Effector CD4-positive, alpha-beta T cell (primary cell): ENCODE results near the gene ADAM22.

Experiments
- DNase-seq: peaks from one replicate; pipeline ENCODE4 v3.0.0-alpha.2; 2020

ADAM22 gene

GRCh38 chr7:88041583-88041982 is 107.5 kb downstream of the ADAM22 start:
- no peak for DNase-seq

- DNase-seq = no peak
Observed at GRCh38 chr7:88042157-88042556, 108.1 kb downstream of the ADAM22 start.

GRCh38 chr7:88042803-88043202 is 108.8 kb downstream of the ADAM22 start:
- DNase-seq = no peak

GRCh38 chr7:88044069-88044468 is 110.0 kb downstream of the ADAM22 start:
- DNase-seq = no peak

GRCh38 chr7:88046839-88047573 is 113.0 kb downstream of the ADAM22 start:
- no peak for DNase-seq

- DNase-seq = no peak
Observed at GRCh38 chr7:88057655-88058054, 123.6 kb downstream of the ADAM22 start.

- no peak for DNase-seq
Observed at GRCh38 chr7:88062238-88062637, 128.2 kb downstream of the ADAM22 start.

GRCh38 chr7:88069093-88069492 is 135.0 kb downstream of the ADAM22 start:
- no peak for DNase-seq

GRCh38 chr7:88071994-88072714 is 138.1 kb downstream of the ADAM22 start:
- no peak for DNase-seq

- no peak for DNase-seq
Observed at GRCh38 chr7:88072715-88073055, 138.6 kb downstream of the ADAM22 start.

- no peak for DNase-seq
Observed at GRCh38 chr7:88073626-88074025, 139.6 kb downstream of the ADAM22 start.

GRCh38 chr7:88075216-88075615 is 141.2 kb downstream of the ADAM22 start:
- no peak for DNase-seq

- DNase-seq = no peak
Observed at GRCh38 chr7:88083883-88084282, 149.8 kb downstream of the ADAM22 start.

GRCh38 chr7:88089561-88089960 is 155.5 kb downstream of the ADAM22 start:
- DNase-seq = no peak

GRCh38 chr7:88090240-88090639 is 156.2 kb downstream of the ADAM22 start:
- DNase-seq = no peak

GRCh38 chr7:88090671-88091070 is 156.6 kb downstream of the ADAM22 start:
- no peak for DNase-seq

- no peak for DNase-seq
Observed at GRCh38 chr7:88091988-88092675, 158.1 kb downstream of the ADAM22 start.

GRCh38 chr7:88092676-88092999 is 158.6 kb downstream of the ADAM22 start:
- no peak for DNase-seq

- no peak for DNase-seq
Observed at GRCh38 chr7:88101769-88102168, 167.7 kb downstream of the ADAM22 start.

- no peak for DNase-seq
Observed at GRCh38 chr7:88102675-88103074, 168.6 kb downstream of the ADAM22 start.

- DNase-seq = no peak
Observed at GRCh38 chr7:88104732-88105131, 170.7 kb downstream of the ADAM22 start.

- no peak for DNase-seq
Observed at GRCh38 chr7:88105231-88105630, 171.2 kb downstream of the ADAM22 start.

- no peak for DNase-seq
Observed at GRCh38 chr7:88106434-88106833, 172.4 kb downstream of the ADAM22 start.

- DNase-seq = no peak
Observed at GRCh38 chr7:88109612-88110011, 175.6 kb downstream of the ADAM22 start.
